Measurements from ENCODE around the gene LRRC27. TPM values are rescaled to one million over a fixed set of nuclear protein-coding genes. Genes with fewer than 3 reads are reported as not detected.

LRRC27 gene
- total RNA-seq, 2 experiments from 2014 or later = 2.4 to 2.8 TPM

DNA sequence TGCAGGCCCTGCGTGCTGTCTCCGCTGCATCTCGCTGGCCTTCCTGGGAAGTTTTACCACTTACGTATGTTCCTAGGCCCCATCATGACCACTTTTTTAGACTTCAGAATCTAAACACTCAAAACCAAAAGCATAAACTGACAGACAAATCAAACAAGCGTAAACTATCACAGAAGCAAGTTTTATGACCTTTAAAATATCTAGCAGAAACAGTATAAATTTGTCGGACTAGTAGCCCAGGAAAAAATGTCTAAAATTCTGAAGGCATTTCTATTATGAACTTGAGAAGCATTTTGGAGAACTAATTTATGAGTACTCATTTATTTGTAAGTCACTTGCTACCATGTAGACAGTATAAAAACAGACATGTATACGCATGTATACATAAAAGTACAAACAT, 10.6 kb downstream of the LRRC27 start:
- no peak overlapping the region for H3K4me3 Mint-ChIP-seq
- H3K4me1 ChIP-seq (ENCODE audit: insufficient read depth, low read length) = peaks cover under 1% of the 10 kb centered on the region
- H3K36me3 Mint-ChIP-seq (ENCODE audit: low read depth) = peaks cover 31% of the 10 kb centered on the region
- no peaks in the 10 kb centered on the region for H3K27me3 Mint-ChIP-seq
- ATAC-seq (ENCODE audit: poor library complexity) (no peak), DNase-seq (no peak)
- CTCF ChIA-PET = no interaction called here
- intact Hi-C loops (cut with DNase I, micrococcal nuclease) = no loop called here
- no peak overlapping the region for H3K27ac ChIP-seq (ENCODE audit: low read depth in 1 of 2, low read length in 2 of 2)
- POLR2A ChIA-PET = no interaction called here
- H3K27me3 ChIP-seq (ENCODE audit: control insufficient read depth in 1 of 2, insufficient read depth in 2 of 2, low read length in 2 of 2) = no peaks in the 10 kb centered on the region
- no peak for TF ChIP-seq CTCF (IDR thresholded peaks at IDR 0.05)
- H3K36me3 ChIP-seq (ENCODE audit: insufficient read depth, low read length) = peaks cover 6% of the 10 kb centered on the region
- H3K9me3 Mint-ChIP-seq = no peaks in the 10 kb centered on the region
- peaks cover 1% of the 10 kb centered on the region for H3K4me1 Mint-ChIP-seq (ENCODE audit: low read depth)
- no peak overlapping the region for H3K4me3 ChIP-seq (ENCODE audit: low read length)
- H3K27ac Mint-ChIP-seq = no peak overlapping the region
- peaks cover 0 to 7% of the 10 kb centered on the region in 2 experiments for H3K9me3 ChIP-seq (ENCODE audit: control insufficient read depth in 1 of 2, insufficient read depth in 1 of 2, low read length in 2 of 2)

GRCh38 chr10:132344386-132344785, 12.4 kb downstream of the LRRC27 start:
- ATAC-seq (ENCODE audit: poor library complexity) = no peak

GRCh38 chr10:132345345-132345744, 13.4 kb downstream of the LRRC27 start:
- Histone ChIP-seq H3K36me3 (ENCODE audit: insufficient read depth, low read length) (peaks cover 6% of the 10 kb centered on the region), H3K27ac (ENCODE audit: low read depth in 1 of 2, low read length in 2 of 2) (no peak overlapping the region), H3K4me3 (ENCODE audit: low read length) (no peak overlapping the region), H3K4me1 (ENCODE audit: insufficient read depth, low read length) (no peaks in the 10 kb centered on the region), H3K27me3 (ENCODE audit: control insufficient read depth in 1 of 2, insufficient read depth in 2 of 2, low read length in 2 of 2) (no peaks in the 10 kb centered on the region), H3K9me3 (ENCODE audit: control insufficient read depth in 1 of 2, insufficient read depth in 1 of 2, low read length in 2 of 2) (peaks cover 0 to 7% of the 10 kb centered on the region in 2 experiments)
- H3K4me3 Mint-ChIP-seq = no peak overlapping the region
- H3K9me3 Mint-ChIP-seq = no peaks in the 10 kb centered on the region
- intact Hi-C loops (cut with DNase I, micrococcal nuclease) = no loop called here
- peaks cover 27% of the 10 kb centered on the region for H3K36me3 Mint-ChIP-seq (ENCODE audit: low read depth)
- no peaks in the 10 kb centered on the region for H3K27me3 Mint-ChIP-seq
- no peak for DNase-seq
- no peak overlapping the region for H3K27ac Mint-ChIP-seq
- H3K4me1 Mint-ChIP-seq (ENCODE audit: low read depth) = no peaks in the 10 kb centered on the region
- POLR2A ChIA-PET = no interaction called here
- no peak for TF ChIP-seq CTCF (IDR thresholded peaks at IDR 0.05)
- CTCF ChIA-PET = no interaction called here
- ATAC-seq (ENCODE audit: poor library complexity) = no peak

More at GRCh38 chr10:132344386-132344785, 12.4 kb downstream of the LRRC27 start:
- no peaks in the 10 kb centered on the region for H3K4me1 Mint-ChIP-seq (ENCODE audit: low read depth)
- Histone ChIP-seq H3K4me3 (ENCODE audit: low read length) (no peak overlapping the region), H3K4me1 (ENCODE audit: insufficient read depth, low read length) (no peaks in the 10 kb centered on the region), H3K27ac (ENCODE audit: low read depth in 1 of 2, low read length in 2 of 2) (no peak overlapping the region), H3K9me3 (ENCODE audit: control insufficient read depth in 1 of 2, insufficient read depth in 1 of 2, low read length in 2 of 2) (peaks cover 0 to 7% of the 10 kb centered on the region in 2 experiments), H3K36me3 (ENCODE audit: insufficient read depth, low read length) (peaks cover 6% of the 10 kb centered on the region), H3K27me3 (ENCODE audit: control insufficient read depth in 1 of 2, insufficient read depth in 2 of 2, low read length in 2 of 2) (no peaks in the 10 kb centered on the region)
- H3K4me3 Mint-ChIP-seq = no peak overlapping the region
- no peak for TF ChIP-seq CTCF (IDR thresholded peaks at IDR 0.05)
- DNase-seq = no peak
- POLR2A ChIA-PET = no interaction called here
- H3K36me3 Mint-ChIP-seq (ENCODE audit: low read depth) = peaks cover 31% of the 10 kb centered on the region
- H3K27me3 Mint-ChIP-seq = no peaks in the 10 kb centered on the region
- no peaks in the 10 kb centered on the region for H3K9me3 Mint-ChIP-seq
- H3K27ac Mint-ChIP-seq = no peak overlapping the region
- intact Hi-C loops (cut with DNase I, micrococcal nuclease) = no loop called here
- CTCF ChIA-PET = no interaction called here
